Measurements from ENCODE around the gene BRMS1.
"Not testable (repeated sequence)": the region's sequence is repeated elsewhere in the genome, so short reads cannot be mapped to it uniquely, and the experiment has no call there.

Gene BRMS1

GRCh38 chr11:66322732-66323427 lies 22.0 kb downstream of the BRMS1 start:
- DNase-seq, result peak; percentile 21

GRCh38 chr11:66321606-66322005 lies 23.3 kb downstream of the BRMS1 start:
- DNase-seq, result no peak

DNA sequence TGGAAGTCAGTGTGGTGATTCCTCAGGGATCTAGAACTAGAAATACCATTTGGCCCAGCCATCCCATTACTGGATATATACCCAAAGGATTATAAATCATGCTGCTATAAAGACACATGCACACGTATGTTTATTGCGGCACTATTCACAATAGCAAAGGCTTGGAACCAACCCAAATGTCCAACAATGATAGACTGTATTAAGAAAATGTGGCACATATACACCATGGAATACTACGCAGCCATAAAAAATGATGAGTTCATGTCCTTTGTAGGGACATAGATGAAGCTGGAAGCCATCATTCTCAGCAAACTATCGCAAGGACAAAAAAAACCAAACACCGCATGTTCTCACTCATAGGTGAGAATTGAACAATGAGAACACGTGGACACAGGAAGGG lies 24.2 kb downstream of the BRMS1 start:
- not testable (repeated sequence) for DNase-seq

- DNase-seq, result not testable (repeated sequence)
Measured at GRCh38 chr11:66320289-66320688, 24.6 kb downstream of the BRMS1 start.

- DNase-seq, result no peak
Measured at GRCh38 chr11:66318600-66318970, 26.3 kb downstream of the BRMS1 start.

GRCh38 chr11:66317723-66318599 lies 26.9 kb downstream of the BRMS1 start:
- peak; percentile 71 for DNase-seq

- DNase-seq, result no peak
Measured at GRCh38 chr11:66317322-66317722, 27.6 kb downstream of the BRMS1 start.

DNA sequence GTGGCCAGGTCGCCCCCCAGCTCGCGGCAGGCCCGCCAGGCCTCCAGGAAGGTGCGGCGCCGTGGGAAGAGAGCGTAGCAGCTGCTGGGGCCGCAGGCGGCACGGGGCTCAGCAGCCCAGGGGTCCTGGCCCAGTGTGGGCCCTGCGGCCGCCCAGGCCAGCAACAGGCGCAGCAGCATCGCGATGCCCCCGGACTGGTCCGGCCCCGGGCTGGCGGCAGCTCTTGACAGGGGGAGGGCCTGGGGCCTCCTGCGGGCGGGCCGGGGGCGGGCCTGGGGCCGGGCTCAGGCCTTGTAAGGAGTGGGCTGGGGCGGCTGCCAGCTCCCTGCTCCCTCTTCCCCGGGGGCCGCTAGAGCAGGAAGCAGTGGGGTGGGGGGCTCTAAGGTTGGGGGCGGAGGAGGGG lies 28.1 kb downstream of the BRMS1 start, which contains the start of gene CD248:
TSS of gene CD248 (minus strand) at position 196 of the 403 bp plus-strand sequence. CDS start at position 179, 17 bp downstream.
- DNase-seq, result peak; percentile 88

DNA sequence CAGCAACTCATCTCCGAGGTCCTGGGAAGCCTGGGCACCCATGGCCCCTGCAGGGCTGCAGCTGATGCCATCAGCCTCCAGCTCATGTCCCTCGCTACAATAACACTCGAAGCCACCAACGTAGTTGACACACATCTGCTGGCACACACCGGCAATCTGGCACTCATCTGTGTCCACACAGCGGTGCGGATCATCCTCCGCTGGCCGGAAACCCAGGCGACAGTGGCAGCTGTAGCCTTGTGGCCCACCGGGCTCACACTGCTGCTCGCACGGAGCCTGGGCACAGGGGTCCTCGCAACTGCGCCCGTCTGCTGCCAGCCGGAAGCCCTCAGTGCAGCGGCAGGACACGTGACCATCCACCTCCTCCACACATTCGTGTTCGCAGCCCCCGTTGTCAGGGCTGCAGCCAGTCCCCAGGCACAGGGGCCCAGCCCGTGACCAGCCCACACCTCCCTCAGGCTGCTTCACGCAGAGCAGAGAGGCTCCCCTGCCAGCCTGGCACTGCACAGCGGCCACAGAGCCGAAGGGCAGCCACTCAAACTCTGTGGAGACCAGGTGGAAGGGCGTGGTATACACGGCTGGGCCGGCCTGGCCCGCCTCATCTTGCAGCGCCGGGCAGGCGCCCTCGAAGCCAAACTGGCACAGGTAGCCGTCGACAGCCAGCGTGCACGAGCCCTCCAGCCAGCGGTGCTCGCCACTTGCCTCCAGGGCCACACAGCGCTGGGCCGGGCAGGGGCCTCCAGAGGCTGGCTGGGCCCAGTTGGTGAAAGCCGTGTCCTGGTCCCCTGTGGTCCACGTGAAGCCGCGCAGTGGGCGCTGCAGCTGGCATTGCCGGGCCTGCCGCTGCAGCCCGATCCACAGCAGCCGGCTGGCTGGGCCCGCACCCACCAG lies 28.7 kb downstream of the BRMS1 start:
- DNase-seq, result no peak

DNA sequence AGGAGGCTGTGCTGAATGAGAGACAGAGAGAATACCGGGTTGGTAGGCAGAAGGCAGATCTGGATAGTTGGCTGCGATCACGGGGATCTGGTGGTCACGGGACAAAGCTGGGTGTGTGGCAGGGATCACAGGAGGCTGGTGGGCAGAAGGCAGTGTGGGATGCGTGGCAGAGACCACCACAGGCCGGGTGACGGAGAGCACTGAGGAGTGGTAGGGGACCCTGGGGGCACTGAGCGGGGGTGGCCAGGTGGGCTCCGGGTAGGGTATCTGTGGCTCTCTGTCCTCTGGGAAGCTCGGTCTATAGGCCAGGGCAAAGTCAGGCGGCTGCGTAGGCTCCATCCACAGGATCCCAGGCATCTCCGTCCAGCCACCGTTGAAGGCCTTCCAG lies 29.4 kb downstream of the BRMS1 start:
- no peak for DNase-seq

- DNase-seq, result no peak
Measured at GRCh38 chr11:66314561-66315497, 30.1 kb downstream of the BRMS1 start.

DNA sequence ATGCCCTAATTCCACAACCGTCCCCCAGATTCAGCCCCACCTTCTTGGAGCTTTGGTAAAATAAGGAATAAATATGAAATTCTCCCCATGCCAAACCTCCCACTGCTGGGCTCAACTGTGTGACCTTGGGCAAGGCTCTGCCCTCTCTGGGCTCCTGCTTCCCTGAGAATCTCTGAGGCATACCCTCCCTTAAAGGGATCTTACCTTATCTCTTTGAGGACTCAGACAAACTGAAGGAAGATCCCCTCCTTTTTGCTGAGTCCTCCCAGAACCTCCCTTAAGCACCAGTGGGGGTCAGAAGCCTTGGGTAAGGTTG lies 30.8 kb downstream of the BRMS1 start:
- no peak for DNase-seq

- peak; percentile 71 for DNase-seq
Measured at GRCh38 chr11:66313321-66314185, 31.4 kb downstream of the BRMS1 start.

GRCh38 chr11:66312549-66313320 lies 32.2 kb downstream of the BRMS1 start:
- DNase-seq, result peak; percentile 100

- DNase-seq, result peak; percentile 95
Measured at GRCh38 chr11:66311965-66312548, 32.8 kb downstream of the BRMS1 start.

DNA sequence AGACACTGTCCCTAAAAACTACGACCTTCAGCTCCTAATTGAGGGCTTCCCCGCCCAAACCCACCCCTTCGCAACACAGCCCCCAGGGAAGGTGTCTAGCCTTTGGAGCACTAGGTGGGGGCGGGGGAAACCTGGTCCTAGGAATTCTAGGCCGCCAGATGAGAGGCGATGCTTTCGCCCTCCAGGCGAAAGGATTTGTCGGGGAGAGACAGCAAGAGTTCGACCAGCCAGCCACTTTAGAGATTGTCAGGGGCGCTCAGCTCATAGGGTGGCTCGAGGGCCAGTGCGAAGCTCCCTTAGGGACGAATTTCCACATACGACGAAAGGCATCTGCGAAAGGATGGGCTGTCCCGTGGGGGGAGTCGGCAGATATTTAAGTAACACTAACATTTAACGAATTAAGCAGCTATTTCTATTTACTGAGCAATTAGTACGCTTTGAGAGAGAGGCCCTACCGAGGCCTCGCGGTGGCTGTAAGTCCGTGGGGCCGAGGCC lies 33.4 kb downstream of the BRMS1 start:
- DNase-seq, result peak; percentile 87

DNA sequence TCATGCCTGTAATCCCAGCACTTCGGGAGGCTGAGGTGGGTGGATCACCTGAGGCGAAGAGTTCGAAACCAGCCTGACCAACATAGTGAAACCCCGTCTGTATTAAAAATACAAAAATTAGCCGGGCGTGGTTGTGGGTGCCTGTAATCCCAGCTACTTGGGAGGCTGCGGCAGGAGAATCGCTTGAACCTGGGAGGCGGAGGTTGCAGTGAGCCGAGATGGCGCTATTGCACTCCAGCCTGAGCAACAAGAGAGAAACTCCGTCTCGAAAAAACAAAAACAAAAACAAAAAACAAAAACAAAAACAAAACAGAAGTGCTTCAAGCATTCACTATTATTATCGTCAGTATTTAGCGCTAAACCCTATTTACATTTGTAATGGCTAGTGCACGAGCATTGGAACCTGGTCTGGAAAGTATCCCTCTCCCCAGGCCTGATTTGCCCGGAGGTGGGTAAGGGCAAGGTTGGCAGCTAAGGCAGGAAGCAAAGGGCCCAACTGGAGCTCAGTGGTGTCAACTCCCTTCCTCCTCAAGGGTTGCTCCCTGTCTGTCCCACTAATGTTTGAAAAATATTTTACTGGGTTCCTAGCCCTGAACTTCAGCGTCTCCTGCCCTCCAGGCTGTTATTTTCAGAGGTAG lies 34.0 kb downstream of the BRMS1 start:
- not testable (repeated sequence) for DNase-seq

- DNase-seq, result no peak
Measured at GRCh38 chr11:66310324-66310723, 34.6 kb downstream of the BRMS1 start.

DNA sequence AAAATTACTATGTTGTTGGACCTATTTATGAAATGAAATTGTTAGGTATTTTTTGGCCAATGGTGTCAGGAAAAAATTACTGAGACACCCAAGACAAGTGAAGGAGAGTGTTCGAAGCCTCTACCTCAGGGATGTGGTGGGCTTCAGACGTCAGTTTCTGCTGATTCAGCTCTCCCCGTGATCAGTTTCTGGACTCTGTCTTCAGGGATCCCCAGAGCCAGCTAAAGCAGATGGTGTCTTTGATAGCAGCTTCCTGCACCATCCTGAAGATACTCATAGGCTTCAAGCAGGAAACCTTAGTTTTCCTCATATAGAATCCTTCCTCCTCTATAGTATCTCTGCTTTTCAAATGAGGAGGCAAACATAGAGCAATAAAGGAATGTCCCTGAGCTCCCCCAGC lies 35.4 kb downstream of the BRMS1 start:
- DNase-seq, result no peak
